GM19035 (cell line): Measurements from ENCODE around the gene UPF1.

Experiments used
- ATAC-seq: cut with Tn5 transposase; IDR thresholded peaks from one replicate; pipeline ENCODE4 v1.9.1; 2021; ENCODE audit not compliant: unreplicated experiment

Gene UPF1

GRCh38 chr19:18834644-18834984 is 2.9 kb downstream of the UPF1 start:
- ATAC-seq, result no peak

GRCh38 chr19:18839465-18840287 is 7.9 kb downstream of the UPF1 start:
- ATAC-seq, result no peak

- no peak for ATAC-seq
These were observed 8.8 kb downstream of the UPF1 start for GRCh38 chr19:18840288-18841267.

GRCh38 chr19:18841400-18841799 is 9.6 kb downstream of the UPF1 start:
- ATAC-seq, result no peak

- no peak for ATAC-seq
These were observed 10.4 kb downstream of the UPF1 start for GRCh38 chr19:18842166-18842565.

GRCh38 chr19:18843960-18844359 is 12.2 kb downstream of the UPF1 start:
- ATAC-seq, result no peak

GRCh38 chr19:18844806-18845329 is 13.1 kb downstream of the UPF1 start:
- no peak for ATAC-seq

GRCh38 chr19:18845961-18846360 is 14.2 kb downstream of the UPF1 start:
- no peak for ATAC-seq

GRCh38 chr19:18846862-18847548 is 15.2 kb downstream of the UPF1 start:
- ATAC-seq, result no peak

- no peak for ATAC-seq
These were observed 16.0 kb downstream of the UPF1 start for GRCh38 chr19:18847549-18848463.

- no peak for ATAC-seq
These were observed 17.3 kb downstream of the UPF1 start for GRCh38 chr19:18848878-18849661.

- no peak for ATAC-seq
These were observed 18.2 kb downstream of the UPF1 start for GRCh38 chr19:18849838-18850400.

- ATAC-seq, result no peak
These were observed 19.0 kb downstream of the UPF1 start for GRCh38 chr19:18850471-18851375.

GRCh38 chr19:18851673-18852325 is 20.0 kb downstream of the UPF1 start:
- ATAC-seq, result no peak

- ATAC-seq, result no peak
These were observed 20.9 kb downstream of the UPF1 start for GRCh38 chr19:18852648-18853047.

- no peak for ATAC-seq
These were observed 22.1 kb downstream of the UPF1 start for GRCh38 chr19:18853755-18854427.

GRCh38 chr19:18854982-18855381 is 23.2 kb downstream of the UPF1 start:
- no peak for ATAC-seq
